ENCODE data around the gene SOCS7.

The SOCS7 gene

GRCh38 chr17:38338053-38338452, 13.6 kb upstream of the SOCS7 start:
- no peak for DNase-seq

GRCh38 chr17:38338535-38338934, 13.1 kb upstream of the SOCS7 start:
- no peak for DNase-seq

- no peak for DNase-seq
Observed at GRCh38 chr17:38339891-38340290, 11.8 kb upstream of the SOCS7 start.

GRCh38 chr17:38341035-38341721, 10.5 kb upstream of the SOCS7 start:
- DNase-seq: no peak

- DNase-seq: no peak
Observed at GRCh38 chr17:38342886-38343607, 8.6 kb upstream of the SOCS7 start.

- DNase-seq: no peak
Observed at GRCh38 chr17:38343608-38344419, 7.8 kb upstream of the SOCS7 start, which contains the start of gene GPR179. GPR179 (minus strand) TSS chr17:38343956; CDS start chr17:38343789, 167 bp downstream.

GRCh38 chr17:38344420-38344745, 7.3 kb upstream of the SOCS7 start:
- DNase-seq: no peak

GRCh38 chr17:38345743-38346142, 5.9 kb upstream of the SOCS7 start:
- DNase-seq: no peak

- DNase-seq: peak; percentile 86
Observed at GRCh38 chr17:38349097-38349730, 2.4 kb upstream of the SOCS7 start.

- no peak for DNase-seq
Observed at GRCh38 chr17:38350035-38350434, 1.6 kb upstream of the SOCS7 start.

- no peak for DNase-seq
Observed at GRCh38 chr17:38352245-38353085, 821 bp downstream of the SOCS7 start.

- no peak for DNase-seq
Observed at GRCh38 chr17:38353086-38353604, 1.5 kb downstream of the SOCS7 start.

- DNase-seq: no peak
Observed at GRCh38 chr17:38353668-38354067, 2.0 kb downstream of the SOCS7 start.

- DNase-seq: no peak
Observed at GRCh38 chr17:38354466-38354865, 2.8 kb downstream of the SOCS7 start.

- no peak for DNase-seq
Observed at GRCh38 chr17:38355251-38355650, 3.6 kb downstream of the SOCS7 start.

GRCh38 chr17:38357486-38358123, 6.0 kb downstream of the SOCS7 start:
- DNase-seq: no peak

- no peak for DNase-seq
Observed at GRCh38 chr17:38358586-38359513, 7.2 kb downstream of the SOCS7 start.

- no peak for DNase-seq
Observed at GRCh38 chr17:38361694-38362465, 10.2 kb downstream of the SOCS7 start.

GRCh38 chr17:38363016-38363415, 11.4 kb downstream of the SOCS7 start:
- no peak for DNase-seq

- no peak for DNase-seq
Observed at GRCh38 chr17:38364741-38365140, 13.1 kb downstream of the SOCS7 start.

Measured in CD4-positive, alpha-beta T cell treated with Interleukin-12 subunit alpha and Interleukin-12 subunit beta, for 1 hour (primary cell).